ENCODE measurements around the gene RPH3AL. TPM values are rescaled to one million over a fixed set of nuclear protein-coding genes. Genes with fewer than 3 reads are reported as not detected.

RPH3AL gene
- total RNA-seq, 1 donor from 2014 or later: 6.1 TPM

DNA sequence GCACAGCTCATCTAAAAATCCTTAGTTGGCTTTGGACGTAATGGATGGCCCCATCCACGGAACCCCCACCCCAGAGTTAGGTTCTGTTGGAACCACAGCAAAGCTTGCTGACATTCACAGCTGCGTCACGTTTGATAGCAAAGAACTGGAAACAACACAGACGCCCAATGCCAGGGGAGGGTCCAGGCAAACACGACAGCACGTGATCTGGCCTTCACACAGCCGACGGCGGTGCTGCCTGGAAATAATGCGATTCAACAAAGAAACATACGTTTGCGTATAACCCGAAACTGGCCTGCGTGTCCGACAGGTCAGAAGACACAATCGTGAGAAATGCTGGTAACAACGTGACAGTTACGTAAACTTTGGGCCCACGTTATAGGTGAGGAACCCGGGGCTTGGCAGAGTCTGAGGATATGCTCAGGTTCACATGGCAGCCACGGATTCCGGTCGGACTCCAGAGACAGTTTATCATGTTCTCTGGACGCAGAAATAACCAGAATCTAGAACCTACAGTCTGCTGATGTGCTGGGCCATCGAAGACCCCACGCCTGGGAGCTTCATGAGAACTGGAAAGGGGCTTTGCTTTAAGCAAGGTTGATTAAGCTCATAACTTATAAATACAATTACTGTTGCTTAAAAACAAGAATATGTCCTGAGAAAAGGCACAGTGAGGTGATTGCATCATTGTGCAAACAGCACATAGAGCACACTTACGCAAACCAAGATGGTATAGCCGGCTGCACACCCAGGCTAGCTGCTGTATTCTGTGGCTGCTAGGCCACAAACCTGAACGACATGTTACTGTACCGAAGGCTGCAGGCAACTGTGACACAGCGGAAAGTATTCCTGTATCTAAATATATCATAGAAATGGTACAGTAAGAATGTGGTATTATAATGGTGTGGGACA lies 70.4 kb downstream of the RPH3AL start:
- Histone ChIP-seq H3K36me3 (ENCODE audit: control insufficient read depth, insufficient read depth, low read length) (no peaks in the 10 kb centered on the region), H3K27me3 (ENCODE audit: control insufficient read depth, insufficient read depth, low read length) (no peaks in the 10 kb centered on the region), H3K4me3 (ENCODE audit: low read depth, low read length) (no peak overlapping the region)
- FAIRE-seq (peak; percentile 50), DNase-seq (ENCODE audit: low read depth) (no peak)
- TF ChIP-seq, protein P1, sequence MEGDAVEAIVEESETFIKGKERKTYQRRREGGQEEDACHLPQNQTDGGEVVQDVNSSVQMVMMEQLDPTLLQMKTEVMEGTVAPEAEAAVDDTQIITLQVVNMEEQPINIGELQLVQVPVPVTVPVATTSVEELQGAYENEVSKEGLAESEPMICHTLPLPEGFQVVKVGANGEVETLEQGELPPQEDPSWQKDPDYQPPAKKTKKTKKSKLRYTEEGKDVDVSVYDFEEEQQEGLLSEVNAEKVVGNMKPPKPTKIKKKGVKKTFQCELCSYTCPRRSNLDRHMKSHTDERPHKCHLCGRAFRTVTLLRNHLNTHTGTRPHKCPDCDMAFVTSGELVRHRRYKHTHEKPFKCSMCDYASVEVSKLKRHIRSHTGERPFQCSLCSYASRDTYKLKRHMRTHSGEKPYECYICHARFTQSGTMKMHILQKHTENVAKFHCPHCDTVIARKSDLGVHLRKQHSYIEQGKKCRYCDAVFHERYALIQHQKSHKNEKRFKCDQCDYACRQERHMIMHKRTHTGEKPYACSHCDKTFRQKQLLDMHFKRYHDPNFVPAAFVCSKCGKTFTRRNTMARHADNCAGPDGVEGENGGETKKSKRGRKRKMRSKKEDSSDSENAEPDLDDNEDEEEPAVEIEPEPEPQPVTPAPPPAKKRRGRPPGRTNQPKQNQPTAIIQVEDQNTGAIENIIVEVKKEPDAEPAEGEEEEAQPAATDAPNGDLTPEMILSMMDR (IDR thresholded peaks at IDR 0.05; ENCODE audit: insufficient read depth, low read length, severe bottlenecking): no peak

DNA sequence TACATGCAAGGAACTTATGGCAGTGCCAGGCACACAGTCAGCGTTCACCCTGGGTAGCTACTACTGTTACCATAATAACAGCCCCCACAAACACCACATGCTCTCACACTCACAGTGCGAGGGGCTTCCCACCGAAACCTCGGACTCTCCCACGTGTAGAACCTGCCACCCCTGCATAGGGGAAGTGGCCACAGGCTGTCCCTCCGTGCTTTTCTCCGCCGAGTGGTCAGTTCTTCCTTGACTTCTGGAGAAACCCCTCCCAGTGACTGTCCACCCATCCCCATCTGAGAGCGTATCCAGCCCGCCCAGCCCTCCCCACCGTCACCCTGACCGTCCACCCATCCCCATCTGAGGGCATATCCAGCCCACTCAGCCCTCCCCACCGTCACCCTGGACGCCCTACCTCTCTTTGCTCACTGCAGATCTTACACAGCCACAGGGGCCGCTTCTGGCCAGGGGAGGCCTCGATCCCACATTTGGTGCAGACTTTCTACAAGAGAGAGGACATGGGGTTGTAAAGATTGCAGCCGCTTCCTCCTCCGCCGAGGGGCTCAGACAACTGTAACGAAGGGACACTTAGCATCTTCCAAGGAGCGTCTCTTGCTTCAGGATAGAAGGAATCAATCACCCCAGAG lies 71.1 kb downstream of the RPH3AL start:
- TF ChIP-seq, protein P1 (IDR thresholded peaks at IDR 0.05; ENCODE audit: insufficient read depth, low read length, severe bottlenecking): no peak
- Histone ChIP-seq H3K27me3 (ENCODE audit: control insufficient read depth, insufficient read depth, low read length) (no peaks in the 10 kb centered on the region), H3K36me3 (ENCODE audit: control insufficient read depth, insufficient read depth, low read length) (no peaks in the 10 kb centered on the region), H3K4me3 (ENCODE audit: low read depth, low read length) (no peak overlapping the region)
- DNase-seq (ENCODE audit: low read depth): no peak
- FAIRE-seq: no peak

DNA sequence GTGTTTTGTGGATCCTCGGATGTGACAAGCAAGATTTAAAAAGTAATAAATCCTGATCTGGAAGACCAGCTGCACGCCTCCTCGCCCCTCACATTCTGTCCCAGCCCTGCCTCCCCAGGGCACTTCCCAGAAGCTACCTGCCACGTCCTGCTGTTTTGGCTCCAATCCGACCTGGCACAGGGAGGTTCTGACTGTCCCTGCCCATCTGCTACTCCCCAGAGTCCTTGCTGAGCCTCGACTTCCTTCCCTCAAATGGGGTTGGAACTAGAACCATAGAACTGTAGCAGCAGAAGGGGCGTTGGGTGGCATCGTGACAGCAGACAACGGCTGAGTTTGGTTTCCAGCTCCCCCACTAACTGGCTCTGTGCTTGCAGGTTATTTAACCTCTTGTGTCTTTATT lies 71.7 kb downstream of the RPH3AL start:
- DNase-seq (ENCODE audit: low read depth): no peak

DNA sequence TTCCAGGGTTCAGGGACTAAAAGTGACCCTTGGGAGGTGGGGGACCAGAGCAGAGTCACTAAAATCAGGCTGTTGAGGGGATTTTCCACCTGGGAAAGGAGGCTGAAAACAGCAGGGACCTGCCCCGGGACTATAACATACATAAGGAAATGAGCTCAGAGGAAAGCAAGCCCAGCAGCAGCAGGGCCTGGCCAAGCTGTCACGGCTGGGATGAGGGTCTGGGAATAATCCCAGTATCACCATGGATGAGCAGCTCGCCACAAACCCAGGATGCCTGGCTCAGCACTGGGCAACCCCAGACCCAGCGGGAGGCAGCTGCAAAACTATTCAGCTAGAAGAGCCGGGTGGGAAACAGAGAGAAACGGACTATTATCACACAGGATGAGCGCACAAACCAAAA lies 72.4 kb downstream of the RPH3AL start:
- DNase-seq (ENCODE audit: low read depth): no peak
- TF ChIP-seq, protein P1 (IDR thresholded peaks at IDR 0.05; ENCODE audit: insufficient read depth, low read length, severe bottlenecking): no peak
- Histone ChIP-seq H3K4me3 (ENCODE audit: low read depth, low read length) (no peak overlapping the region), H3K27me3 (ENCODE audit: control insufficient read depth, insufficient read depth, low read length) (no peaks in the 10 kb centered on the region), H3K36me3 (ENCODE audit: control insufficient read depth, insufficient read depth, low read length) (no peaks in the 10 kb centered on the region)
- no peak for FAIRE-seq

More for the DNA sequence above, 71.7 kb downstream of the RPH3AL start:
- TF ChIP-seq, protein P1 (IDR thresholded peaks at IDR 0.05; ENCODE audit: insufficient read depth, low read length, severe bottlenecking): no peak
- Histone ChIP-seq H3K36me3 (ENCODE audit: control insufficient read depth, insufficient read depth, low read length) (no peaks in the 10 kb centered on the region), H3K27me3 (ENCODE audit: control insufficient read depth, insufficient read depth, low read length) (no peaks in the 10 kb centered on the region), H3K4me3 (ENCODE audit: low read depth, low read length) (no peak overlapping the region)
- no peak for FAIRE-seq

DNA sequence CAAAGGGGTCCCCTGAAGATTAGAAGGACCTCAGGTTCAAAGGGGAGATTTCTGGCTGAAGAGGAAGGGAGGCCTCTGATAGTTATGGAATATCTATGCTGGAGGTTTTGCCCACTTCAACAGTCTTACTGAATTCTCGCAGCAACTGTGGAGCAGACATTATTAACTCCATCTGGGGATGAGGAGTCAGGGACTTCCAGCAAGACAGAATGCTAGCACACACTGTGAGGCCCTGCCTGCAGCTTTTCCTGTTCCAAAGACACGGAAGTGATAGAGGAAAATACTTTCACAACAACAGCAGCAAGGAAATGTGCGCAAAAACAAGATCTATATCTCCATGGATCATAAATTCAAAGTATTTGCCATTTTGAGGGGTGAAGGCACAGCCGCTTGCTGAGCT lies 72.8 kb downstream of the RPH3AL start:
- FAIRE-seq: no peak
- DNase-seq (ENCODE audit: low read depth): no peak
- TF ChIP-seq, protein P1 (IDR thresholded peaks at IDR 0.05; ENCODE audit: insufficient read depth, low read length, severe bottlenecking): no peak
- Histone ChIP-seq H3K27me3 (ENCODE audit: control insufficient read depth, insufficient read depth, low read length) (no peaks in the 10 kb centered on the region), H3K36me3 (ENCODE audit: control insufficient read depth, insufficient read depth, low read length) (no peaks in the 10 kb centered on the region), H3K4me3 (ENCODE audit: low read depth, low read length) (no peak overlapping the region)

All from bronchial epithelial cell (primary cell).